ENCODE data around the gene IKZF1.

DNA sequence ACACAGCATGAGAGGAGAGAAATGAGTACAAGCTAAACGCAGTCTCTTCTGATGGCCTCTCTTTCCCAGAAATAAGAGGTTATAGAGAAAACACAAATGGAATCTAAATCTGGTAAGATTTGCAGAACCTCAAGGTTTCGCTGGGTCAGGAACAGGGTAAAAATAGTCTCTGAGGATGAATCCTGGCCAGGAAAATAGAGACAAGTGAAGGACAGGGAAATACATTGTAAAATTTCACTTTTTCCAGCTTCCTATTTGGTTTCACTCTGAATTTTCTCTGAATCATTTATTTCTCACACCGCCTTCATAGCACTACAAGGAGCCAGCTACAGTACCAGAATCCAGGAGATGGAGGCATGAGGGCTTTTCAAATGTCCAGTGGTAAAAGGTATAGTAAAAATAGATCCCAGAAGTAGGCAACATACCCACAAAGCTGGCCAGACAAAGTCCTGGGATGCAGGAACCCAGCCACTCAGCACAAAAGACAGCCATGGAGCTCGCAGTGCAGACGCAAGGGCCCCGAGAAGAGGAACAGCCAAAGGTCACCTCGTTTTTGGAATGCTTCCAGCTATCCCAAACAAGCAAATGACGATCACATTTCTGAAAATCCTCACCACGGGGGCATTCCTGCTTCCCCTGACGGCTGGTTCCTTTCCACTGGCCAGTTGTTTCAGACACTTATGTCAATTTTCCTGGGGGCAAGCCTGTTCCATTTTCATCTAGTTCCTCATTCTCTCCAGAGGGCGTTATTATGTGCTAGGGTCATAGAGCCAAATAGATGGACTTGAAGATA, 21.5 kb upstream of the IKZF1 start:
- TF ChIP-seq, protein P1, sequence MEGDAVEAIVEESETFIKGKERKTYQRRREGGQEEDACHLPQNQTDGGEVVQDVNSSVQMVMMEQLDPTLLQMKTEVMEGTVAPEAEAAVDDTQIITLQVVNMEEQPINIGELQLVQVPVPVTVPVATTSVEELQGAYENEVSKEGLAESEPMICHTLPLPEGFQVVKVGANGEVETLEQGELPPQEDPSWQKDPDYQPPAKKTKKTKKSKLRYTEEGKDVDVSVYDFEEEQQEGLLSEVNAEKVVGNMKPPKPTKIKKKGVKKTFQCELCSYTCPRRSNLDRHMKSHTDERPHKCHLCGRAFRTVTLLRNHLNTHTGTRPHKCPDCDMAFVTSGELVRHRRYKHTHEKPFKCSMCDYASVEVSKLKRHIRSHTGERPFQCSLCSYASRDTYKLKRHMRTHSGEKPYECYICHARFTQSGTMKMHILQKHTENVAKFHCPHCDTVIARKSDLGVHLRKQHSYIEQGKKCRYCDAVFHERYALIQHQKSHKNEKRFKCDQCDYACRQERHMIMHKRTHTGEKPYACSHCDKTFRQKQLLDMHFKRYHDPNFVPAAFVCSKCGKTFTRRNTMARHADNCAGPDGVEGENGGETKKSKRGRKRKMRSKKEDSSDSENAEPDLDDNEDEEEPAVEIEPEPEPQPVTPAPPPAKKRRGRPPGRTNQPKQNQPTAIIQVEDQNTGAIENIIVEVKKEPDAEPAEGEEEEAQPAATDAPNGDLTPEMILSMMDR (IDR thresholded peaks at IDR 0.05), result no peak
- TF ChIP-seq POLR2A (IDR thresholded peaks at IDR 0.05) (no peak), POLR2AphosphoS5 (IDR thresholded peaks at IDR 0.05) (no peak), EP300 (IDR thresholded peaks at IDR 0.05) (no peak)
